ENCODE data around the gene AICDA. TPM values are rescaled to one million over a fixed set of nuclear protein-coding genes. Genes with fewer than 3 reads are reported as not detected.

Gene AICDA
- polyA plus RNA-seq, 1 of the 3 experiments (the other 2 are of a cell fraction): not detected

- TF ChIP-seq, protein P1, sequence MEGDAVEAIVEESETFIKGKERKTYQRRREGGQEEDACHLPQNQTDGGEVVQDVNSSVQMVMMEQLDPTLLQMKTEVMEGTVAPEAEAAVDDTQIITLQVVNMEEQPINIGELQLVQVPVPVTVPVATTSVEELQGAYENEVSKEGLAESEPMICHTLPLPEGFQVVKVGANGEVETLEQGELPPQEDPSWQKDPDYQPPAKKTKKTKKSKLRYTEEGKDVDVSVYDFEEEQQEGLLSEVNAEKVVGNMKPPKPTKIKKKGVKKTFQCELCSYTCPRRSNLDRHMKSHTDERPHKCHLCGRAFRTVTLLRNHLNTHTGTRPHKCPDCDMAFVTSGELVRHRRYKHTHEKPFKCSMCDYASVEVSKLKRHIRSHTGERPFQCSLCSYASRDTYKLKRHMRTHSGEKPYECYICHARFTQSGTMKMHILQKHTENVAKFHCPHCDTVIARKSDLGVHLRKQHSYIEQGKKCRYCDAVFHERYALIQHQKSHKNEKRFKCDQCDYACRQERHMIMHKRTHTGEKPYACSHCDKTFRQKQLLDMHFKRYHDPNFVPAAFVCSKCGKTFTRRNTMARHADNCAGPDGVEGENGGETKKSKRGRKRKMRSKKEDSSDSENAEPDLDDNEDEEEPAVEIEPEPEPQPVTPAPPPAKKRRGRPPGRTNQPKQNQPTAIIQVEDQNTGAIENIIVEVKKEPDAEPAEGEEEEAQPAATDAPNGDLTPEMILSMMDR (IDR thresholded peaks at IDR 0.05): peak; percentile 76
These were observed 3.5 kb downstream of the AICDA start (continued) for GRCh38 chr12:8609061-8609570.

- no peaks in the 10 kb centered on the region for H3K4me1 ChIP-seq (ENCODE audit: control insufficient read depth in 1 of 2, insufficient read depth in 2 of 2, low read depth in 1 of 2, low read length in 1 of 2)
- H3K4me3 ChIP-seq (ENCODE audit: low read depth in 2 of 2, low read length in 1 of 2): no peak overlapping the region
- H3K79me2 ChIP-seq (ENCODE audit: insufficient read depth): no peaks in the 10 kb centered on the region
- no peak overlapping the region for H3K9ac ChIP-seq
- WGBS (ENCODE audit: low lambda C conversion rate): 22% methylated on average over 6 of the region's 6 CpGs
- no peak overlapping the region for H2AFZ ChIP-seq (ENCODE audit: low read depth)
- DNase-seq: no peak
- TF ChIP-seq TCF12 (IDR thresholded peaks at IDR 0.05): no peak
- no peak for TF ChIP-seq RXRA (IDR thresholded peaks at IDR 0.05; ENCODE audit: borderline replicate concordance, low read depth)
- no peak for TF ChIP-seq YY1 (IDR thresholded peaks at IDR 0.05; ENCODE audit: low read depth)
- no peak for TF ChIP-seq RAD21 (IDR thresholded peaks at IDR 0.05; ENCODE audit: low read length)
- no peak for TF ChIP-seq SIN3A (IDR thresholded peaks at IDR 0.05; ENCODE audit: borderline replicate concordance, low read depth, low read length)
- TF ChIP-seq NFIC (IDR thresholded peaks at IDR 0.05; ENCODE audit: borderline replicate concordance): no peak
- no peak for TF ChIP-seq EP300 (IDR thresholded peaks at IDR 0.05; ENCODE audit: borderline replicate concordance in 1 of 2, low read depth in 1 of 2, low read length in 1 of 2)
- no peak for TF ChIP-seq JUND (IDR thresholded peaks at IDR 0.05)
- TF ChIP-seq EZH2phosphoT487 (IDR thresholded peaks at IDR 0.05; ENCODE audit: borderline replicate concordance, low read depth): no peak
- no peak for TF ChIP-seq REST (IDR thresholded peaks at IDR 0.05; ENCODE audit: low read depth, low read length)
- TF ChIP-seq, protein P2, sequence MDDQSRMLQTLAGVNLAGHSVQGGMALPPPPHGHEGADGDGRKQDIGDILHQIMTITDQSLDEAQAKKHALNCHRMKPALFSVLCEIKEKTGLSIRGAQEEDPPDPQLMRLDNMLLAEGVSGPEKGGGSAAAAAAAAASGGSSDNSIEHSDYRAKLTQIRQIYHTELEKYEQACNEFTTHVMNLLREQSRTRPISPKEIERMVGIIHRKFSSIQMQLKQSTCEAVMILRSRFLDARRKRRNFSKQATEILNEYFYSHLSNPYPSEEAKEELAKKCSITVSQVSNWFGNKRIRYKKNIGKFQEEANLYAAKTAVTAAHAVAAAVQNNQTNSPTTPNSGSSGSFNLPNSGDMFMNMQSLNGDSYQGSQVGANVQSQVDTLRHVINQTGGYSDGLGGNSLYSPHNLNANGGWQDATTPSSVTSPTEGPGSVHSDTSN (IDR thresholded peaks at IDR 0.05): no peak
- no peak for TF ChIP-seq TEAD4 (IDR thresholded peaks at IDR 0.05; ENCODE audit: borderline replicate concordance, insufficient read depth)
- POLR2A ChIA-PET: no interaction called here
- no peaks in the 10 kb centered on the region for H4K20me1 ChIP-seq (ENCODE audit: insufficient read depth)
- no peaks in the 10 kb centered on the region for H3K9me3 ChIP-seq
- H3F3A ChIP-seq (replicated peaks; ENCODE audit: insufficient read depth): no peaks in the 10 kb centered on the region
- H3K36me3 ChIP-seq (replicated peaks in 1 of 2; ENCODE audit: control insufficient read depth in 1 of 2, insufficient read depth in 2 of 2, low read length in 1 of 2): no peaks in the 10 kb centered on the region
- no peaks in the 10 kb centered on the region for H3K9me2 ChIP-seq
- H3K4me2 ChIP-seq: no peak overlapping the region
- H3K27ac ChIP-seq (ENCODE audit: low read depth in 2 of 2, low read length in 1 of 2): no peak overlapping the region
- CTCF ChIA-PET: interaction anchor here (4.7 kb wide), 1 partner anchor 63 kb away, joined by 33 read pairs; no protein-coding TSS in a partner anchor
- H3K27me3 ChIP-seq (ENCODE audit: insufficient read depth): peaks cover 30% of the 10 kb centered on the region
These were observed 5.8 kb downstream of the AICDA start for GRCh38 chr12:8606890-8607289.
